ENCODE results near the gene DSTN. TPM values are rescaled to one million over a fixed set of nuclear protein-coding genes. Genes with fewer than 3 reads are reported as not detected.

The DSTN gene
- total and polyA plus RNA-seq, 4 donors, result 1,041 to 5,298 (median 2,110) TPM

- intact Hi-C loops (cut with DNase I), result loop anchor here (2.0 to 5.0 kb wide), 3 partner anchors 41 to 109 kb away; partner anchors contain the start of genes BFSP1 (in 1 of the 2) and DSTN (in 1 of the 2)
- H3K9me3 ChIP-seq (ENCODE audit: control insufficient read depth, low read length), result no peaks in the 10 kb centered on the region
- no peaks in the 10 kb centered on the region for H3K4me1 ChIP-seq (ENCODE audit: control insufficient read depth in 1 of 2, insufficient read depth in 2 of 2, low read length in 2 of 2)
- peak overlapping the region in 1 of 2 donors; percentile 76 for H3K27ac ChIP-seq (ENCODE audit: low read depth in 1 of 2, low read length in 2 of 2)
- H3K27me3 ChIP-seq (ENCODE audit: control insufficient read depth in 1 of 2, insufficient read depth in 2 of 2, low read length in 1 of 2), result no peaks in the 10 kb centered on the region
- no peak overlapping the region for H3K4me3 ChIP-seq (ENCODE audit: low read length in 2 of 2)
- WGBS, 2 donors, result 61 to 63% methylated on average over 40 of the region's 40 CpGs
- peak; percentile 51 to 83 for DNase-seq
- ATAC-seq (ENCODE audit: low FRiP score), result no peak
- H3K36me3 ChIP-seq (ENCODE audit: control insufficient read depth in 1 of 2, insufficient read depth in 2 of 2, low read length in 1 of 2), result peaks cover 0 to 2% of the 10 kb centered on the region in 2 donors
Measured at GRCh38 chr20:17613328-17614175, 43.7 kb downstream of the DSTN start.

- no peaks in the 10 kb centered on the region for H3K9me3 ChIP-seq (ENCODE audit: control insufficient read depth, low read length)
- no peak overlapping the region for H3K4me3 ChIP-seq (ENCODE audit: low read length in 2 of 2)
- ATAC-seq (ENCODE audit: low FRiP score), result peak; percentile 68
- H3K36me3 ChIP-seq (ENCODE audit: control insufficient read depth in 1 of 2, insufficient read depth in 2 of 2, low read length in 1 of 2), result peaks cover 0 to 2% of the 10 kb centered on the region in 2 donors
- 15 to 18% methylated on average over 16 to 20 of the region's 20 CpGs for WGBS, 2 donors
- peak; percentile 88 to 93 for DNase-seq
- H3K27me3 ChIP-seq (ENCODE audit: control insufficient read depth in 1 of 2, insufficient read depth in 2 of 2, low read length in 1 of 2), result no peaks in the 10 kb centered on the region
- no peaks in the 10 kb centered on the region for H3K4me1 ChIP-seq (ENCODE audit: control insufficient read depth in 1 of 2, insufficient read depth in 2 of 2, low read length in 2 of 2)
- intact Hi-C loops (cut with DNase I), result loop anchor here in 1 of 2 donors (2.0 to 5.0 kb wide), 2 partner anchors 42 to 109 kb away; partner anchors contain the start of gene DSTN
- peak overlapping the region in 1 of 2 donors; percentile 76 for H3K27ac ChIP-seq (ENCODE audit: low read depth in 1 of 2, low read length in 2 of 2)
Measured at GRCh38 chr20:17614176-17614811, 44.4 kb downstream of the DSTN start.

- Histone ChIP-seq H3K4me3 (ENCODE audit: low read length in 2 of 2) (no peak overlapping the region), H3K4me1 (ENCODE audit: control insufficient read depth in 1 of 2, insufficient read depth in 2 of 2, low read length in 2 of 2) (no peaks in the 10 kb centered on the region), H3K27me3 (ENCODE audit: control insufficient read depth in 1 of 2, insufficient read depth in 2 of 2, low read length in 1 of 2) (no peaks in the 10 kb centered on the region), H3K27ac (ENCODE audit: low read depth in 1 of 2, low read length in 2 of 2) (peak overlapping the region in 1 of 2 donors; percentile 26), H3K9me3 (ENCODE audit: control insufficient read depth, low read length) (no peaks in the 10 kb centered on the region), H3K36me3 (ENCODE audit: control insufficient read depth in 1 of 2, insufficient read depth in 2 of 2, low read length in 1 of 2) (peaks cover 0 to under 1% of the 10 kb centered on the region in 2 donors)
- ATAC-seq (ENCODE audit: low FRiP score) (no peak), DNase-seq (peak; percentile 59 to 79)
- WGBS, 2 donors, result 34 to 39% methylated on average over 30 to 32 of the region's 32 CpGs
- intact Hi-C loops (cut with DNase I), result loop anchor here in 1 of 2 donors (2.0 to 5.0 kb wide), 2 partner anchors 43 to 110 kb away; partner anchors contain the start of gene DSTN
Measured at GRCh38 chr20:17614812-17615644, 45.2 kb downstream of the DSTN start.

GRCh38 chr20:17615645-17616479, 46.0 kb downstream of the DSTN start:
- DNase-seq (peak; percentile 49 to 74), ATAC-seq (ENCODE audit: low FRiP score) (no peak)
- Histone ChIP-seq H3K9me3 (ENCODE audit: control insufficient read depth, low read length) (no peaks in the 10 kb centered on the region), H3K4me1 (ENCODE audit: control insufficient read depth in 1 of 2, insufficient read depth in 2 of 2, low read length in 2 of 2) (no peaks in the 10 kb centered on the region), H3K27ac (ENCODE audit: low read depth in 1 of 2, low read length in 2 of 2) (peak overlapping the region in 1 of 2 donors; percentile 3), H3K27me3 (ENCODE audit: control insufficient read depth in 1 of 2, insufficient read depth in 2 of 2, low read length in 1 of 2) (no peaks in the 10 kb centered on the region), H3K36me3 (ENCODE audit: control insufficient read depth in 1 of 2, insufficient read depth in 2 of 2, low read length in 1 of 2) (peaks cover 0 to 5% of the 10 kb centered on the region in 2 donors), H3K4me3 (ENCODE audit: low read length in 2 of 2) (no peak overlapping the region)
- intact Hi-C loops (cut with DNase I), result loop anchor here (2.0 kb wide), 1 partner anchor 111 kb away; no protein-coding TSS in a partner anchor
- 65 to 68% methylated on average over 22 of the region's 22 CpGs for WGBS, 2 donors

- H3K4me1 ChIP-seq (ENCODE audit: control insufficient read depth in 1 of 2, insufficient read depth in 2 of 2, low read length in 2 of 2), result no peaks in the 10 kb centered on the region
- 81 to 83% methylated on average over 22 of the region's 22 CpGs for WGBS, 2 donors
Measured at GRCh38 chr20:17616480-17617211, 46.8 kb downstream of the DSTN start.

GRCh38 chr20:17617212-17617867, 47.5 kb downstream of the DSTN start:
- intact Hi-C loops (cut with DNase I), result loop anchor here in 1 of 2 donors (1.0 to 2.0 kb wide), 2 partner anchors 80 to 113 kb away; no protein-coding TSS in a partner anchor
- no peaks in the 10 kb centered on the region for H3K4me1 ChIP-seq (ENCODE audit: control insufficient read depth in 1 of 2, insufficient read depth in 2 of 2, low read length in 2 of 2)
- ATAC-seq (ENCODE audit: low FRiP score), result peak; percentile 65
- no peaks in the 10 kb centered on the region for H3K9me3 ChIP-seq (ENCODE audit: control insufficient read depth, low read length)
- H3K36me3 ChIP-seq (ENCODE audit: control insufficient read depth in 1 of 2, insufficient read depth in 2 of 2, low read length in 1 of 2), result peaks cover 0 to 5% of the 10 kb centered on the region in 2 donors
- DNase-seq, result peak; percentile 67 to 87
- no peaks in the 10 kb centered on the region for H3K27me3 ChIP-seq (ENCODE audit: control insufficient read depth in 1 of 2, insufficient read depth in 2 of 2, low read length in 1 of 2)
- 48 to 52% methylated on average over 15 of the region's 15 CpGs for WGBS, 2 donors
- no peak overlapping the region for H3K4me3 ChIP-seq (ENCODE audit: low read length in 2 of 2)
- H3K27ac ChIP-seq (ENCODE audit: low read depth in 1 of 2, low read length in 2 of 2), result no peak overlapping the region

More at GRCh38 chr20:17616480-17617211, 46.8 kb downstream of the DSTN start:
- Histone ChIP-seq H3K27ac (ENCODE audit: low read depth in 1 of 2, low read length in 2 of 2) (no peak overlapping the region), H3K9me3 (ENCODE audit: control insufficient read depth, low read length) (no peaks in the 10 kb centered on the region), H3K36me3 (ENCODE audit: control insufficient read depth in 1 of 2, insufficient read depth in 2 of 2, low read length in 1 of 2) (peaks cover 0 to 5% of the 10 kb centered on the region in 2 donors), H3K4me3 (ENCODE audit: low read length in 2 of 2) (no peak overlapping the region), H3K27me3 (ENCODE audit: control insufficient read depth in 1 of 2, insufficient read depth in 2 of 2, low read length in 1 of 2) (no peaks in the 10 kb centered on the region)
- intact Hi-C loops (cut with DNase I), result loop anchor here in 1 of 2 donors (1.0 to 2.0 kb wide), 2 partner anchors 79 to 112 kb away; no protein-coding TSS in a partner anchor
- DNase-seq, result peak; percentile 46 to 76
- ATAC-seq (ENCODE audit: low FRiP score), result no peak

All from aorta (tissue), 5 donors.